T-helper 1 cell treated with Interleukin-12 subunit alpha and Interleukin-12 subunit beta and Interleukin-4 antibody, amounts not matched to agents 30 ng/mL and 1 ng/mL, for 36 hours (primary cell): ENCODE data around the gene ZNF324B. TPM values are rescaled to one million over a fixed set of nuclear protein-coding genes. Genes with fewer than 3 reads are reported as not detected.
"Not testable (repeated sequence)": the region's sequence is repeated elsewhere in the genome, so short reads cannot be mapped to it uniquely, and the experiment has no call there.

Experiments
- intact Hi-C: fragments of 100-400 bp; cut with micrococcal nuclease; formaldehyde crosslinking; loops from one replicate; pipeline ENCODE4 v1.15.1; 2024
- total RNA-seq: library from RNA; stranded (reverse); gene quantifications from 2 replicates; pipeline ENCODE4 v1.2.3, GENCODE V29; 2022

ZNF324B gene
- total RNA-seq, 1 donor from 2014 or later = 11.1 TPM

DNA sequence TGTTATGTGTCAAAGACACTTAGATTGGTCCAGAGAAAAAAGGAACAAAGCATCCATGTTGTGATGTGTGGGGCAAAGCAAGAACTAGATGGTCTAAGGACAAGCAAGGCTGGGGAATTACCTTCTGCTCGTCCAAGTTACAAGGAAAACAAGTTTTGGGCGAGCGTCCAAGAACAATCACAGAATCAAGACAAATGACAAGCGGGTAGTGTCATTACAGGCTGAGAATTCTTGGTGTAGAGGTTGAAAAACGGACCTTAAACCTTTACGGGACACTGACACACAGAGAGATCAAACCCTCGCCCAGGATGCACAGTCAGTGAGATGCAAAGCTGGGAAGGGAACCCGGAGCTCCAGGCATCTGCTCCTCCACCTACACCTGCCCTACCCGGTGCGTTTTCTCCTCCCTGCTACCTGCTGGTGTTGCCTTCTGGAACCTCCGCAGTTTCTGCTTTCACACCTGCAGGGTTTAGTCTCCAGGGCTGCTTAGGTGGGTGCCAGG is 515 bp upstream of the ZNF324B start:
- intact Hi-C loops = loop anchor here (1.0 kb wide), 15 partner anchors 11 to 705 kb away; partner anchors contain the start of genes ERVK3-1, RPS5, TRIM28 and ZBTB45

DNA sequence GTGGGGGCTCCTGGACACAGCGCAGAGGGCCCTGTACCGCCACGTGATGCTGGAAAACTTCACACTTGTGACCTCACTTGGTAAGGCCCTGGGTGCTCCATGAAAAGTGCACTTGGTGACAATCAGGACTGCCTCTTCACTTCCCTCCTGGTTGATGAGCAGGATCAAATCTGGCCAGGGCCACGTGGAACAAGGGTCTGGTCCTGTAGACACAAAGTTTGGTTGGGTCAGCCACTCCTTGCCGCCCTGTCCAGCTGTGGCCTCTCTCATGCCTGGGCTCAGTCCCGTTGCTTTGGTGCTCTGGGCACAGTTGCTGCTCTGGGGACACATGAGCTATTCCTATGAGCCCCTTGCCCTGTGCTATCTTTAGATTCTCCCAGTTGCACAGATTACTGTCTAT is 2.3 kb downstream of the ZNF324B start:
- intact Hi-C loops = no loop called here

DNA sequence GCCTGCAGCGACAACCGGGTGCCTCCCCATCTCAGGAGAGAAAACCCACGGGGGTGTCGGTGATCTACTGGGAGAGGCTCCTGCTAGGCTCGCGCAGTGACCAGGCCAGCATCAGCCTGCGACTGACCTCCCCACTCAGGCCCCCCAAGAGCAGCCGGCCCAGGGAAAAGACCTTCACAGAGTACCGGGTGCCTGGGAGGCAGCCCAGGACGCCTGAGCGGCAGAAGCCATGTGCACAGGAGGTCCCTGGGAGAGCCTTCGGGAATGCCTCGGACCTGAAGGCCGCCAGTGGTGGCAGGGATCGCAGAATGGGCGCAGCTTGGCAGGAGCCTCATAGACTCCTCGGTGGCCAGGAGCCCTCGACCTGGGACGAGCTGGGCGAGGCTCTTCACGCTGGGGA is 3.9 kb downstream of the ZNF324B start:
- intact Hi-C loops = no loop called here

DNA sequence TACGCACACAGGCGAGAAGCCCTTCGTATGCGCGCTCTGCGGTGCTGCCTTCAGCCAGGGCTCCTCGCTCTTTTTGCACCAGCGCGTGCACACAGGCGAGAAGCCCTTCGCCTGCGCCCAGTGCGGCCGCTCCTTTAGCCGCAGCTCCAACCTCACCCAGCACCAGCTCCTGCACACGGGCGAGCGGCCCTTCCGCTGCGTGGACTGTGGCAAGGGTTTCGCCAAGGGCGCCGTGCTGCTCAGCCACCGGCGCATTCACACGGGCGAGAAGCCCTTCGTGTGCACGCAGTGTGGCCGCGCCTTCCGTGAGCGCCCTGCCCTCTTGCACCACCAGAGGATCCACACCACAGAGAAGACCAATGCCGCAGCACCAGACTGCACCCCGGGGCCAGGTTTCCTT is 4.7 kb downstream of the ZNF324B start:
- intact Hi-C loops = no loop called here

DNA sequence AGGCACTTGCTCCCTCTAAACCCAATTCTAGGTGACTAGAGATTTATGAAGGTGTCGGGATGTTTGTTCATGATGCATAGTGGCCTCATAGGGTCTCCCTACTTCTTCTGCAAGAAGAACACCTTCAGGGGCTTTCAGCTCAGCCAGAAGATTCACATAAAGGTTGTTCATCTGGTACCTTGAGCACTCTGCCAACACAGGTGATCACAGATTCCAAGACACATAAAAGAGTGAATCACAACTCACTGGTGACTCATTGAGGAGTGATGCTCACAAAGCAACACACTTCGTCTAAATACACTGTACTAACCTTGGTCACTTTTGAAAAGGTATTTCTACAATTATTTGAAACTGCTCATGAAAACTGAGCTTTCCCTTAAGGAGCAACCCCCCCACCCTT is 8.6 kb downstream of the ZNF324B start:
- intact Hi-C loops = no loop called here

DNA sequence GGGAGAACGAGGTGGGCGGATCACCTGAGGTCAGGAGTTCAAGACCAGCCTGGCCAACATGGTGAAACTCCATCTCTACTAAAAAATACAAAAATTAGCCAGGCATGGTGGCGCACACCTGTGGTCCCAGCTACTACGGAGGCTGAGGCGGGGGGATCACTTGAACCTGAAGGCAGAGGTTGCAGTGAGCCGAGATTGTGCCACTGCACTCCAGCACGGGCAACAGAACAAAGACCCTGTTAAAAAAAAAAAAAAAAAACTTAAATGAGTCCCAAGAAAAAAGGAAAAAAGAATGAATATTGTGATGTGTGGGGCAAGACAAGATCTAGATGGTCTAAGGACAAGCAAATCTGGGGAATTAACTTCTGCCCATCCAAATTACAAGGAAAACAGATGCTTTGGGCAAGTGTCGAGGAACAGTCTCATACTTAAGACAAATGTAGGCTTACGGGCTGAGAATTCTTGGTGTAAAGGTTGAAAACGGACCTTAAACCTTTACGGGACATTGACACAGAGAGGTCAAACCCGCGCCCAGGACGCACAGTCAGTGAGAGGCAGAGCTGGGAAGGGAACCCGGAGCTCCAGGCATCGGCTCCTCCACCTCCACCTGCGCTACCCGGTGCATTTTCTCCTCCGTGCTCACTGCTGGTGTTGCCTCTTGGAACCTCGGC is 14.8 kb downstream of the ZNF324B start:
- intact Hi-C loops = loop anchor here (1.0 to 2.0 kb wide), 9 partner anchors 9 to 161 kb away; partner anchors contain the start of genes ERVK3-1, RPS5, ZNF132 and ZNF324B

DNA sequence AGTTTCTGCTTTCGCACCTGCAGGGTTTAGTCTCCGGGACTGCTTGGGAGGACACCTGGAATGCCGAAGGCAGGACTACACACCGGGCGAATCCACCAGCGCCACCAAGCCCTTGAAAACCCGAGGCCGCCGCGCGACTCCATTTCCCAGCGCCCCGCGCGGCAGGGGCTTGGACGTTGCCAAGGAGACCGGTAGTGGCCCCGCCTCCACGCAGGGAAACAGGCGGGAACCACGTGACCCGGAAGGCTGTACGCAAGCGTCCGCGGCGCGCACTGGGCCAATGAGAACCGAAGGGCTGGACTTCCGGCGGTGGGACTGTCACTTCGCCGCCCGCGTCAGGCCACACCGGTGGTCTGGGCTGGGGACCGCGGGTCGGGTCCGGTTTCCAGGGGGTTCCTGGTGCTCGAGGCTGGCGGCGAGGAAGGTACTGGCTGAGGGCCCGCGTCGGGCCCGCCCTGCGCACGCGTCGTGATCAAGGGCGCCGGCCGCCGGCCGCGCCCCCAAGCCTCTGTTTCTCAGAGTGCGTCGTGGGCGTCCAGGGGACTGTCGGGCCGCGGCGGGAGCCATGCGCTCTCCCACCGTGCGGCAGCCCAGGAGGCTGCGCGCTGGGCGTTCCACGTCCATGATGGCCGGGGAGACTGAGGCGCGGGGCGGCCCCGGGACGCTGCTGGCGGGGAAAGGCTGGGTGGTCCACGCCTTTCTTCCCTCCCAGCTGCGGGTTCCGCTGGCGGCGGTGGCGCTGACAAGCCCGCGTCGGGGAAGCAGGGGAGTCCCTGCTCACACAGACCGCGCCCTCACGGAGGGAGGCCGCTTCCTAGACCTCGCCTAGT is 15.6 kb downstream of the ZNF324B start, which contains the start of gene ZNF324:
ZNF324 (plus strand) TSS at position 321 of the 830 bp plus-strand sequence. CDS start 2,106 bp downstream, outside the sequence.
- intact Hi-C loops = loop anchor here (1.0 to 2.0 kb wide), 13 partner anchors 8 to 189 kb away; partner anchors contain the start of genes ERVK3-1, MZF1, RPS5 and ZNF132

DNA sequence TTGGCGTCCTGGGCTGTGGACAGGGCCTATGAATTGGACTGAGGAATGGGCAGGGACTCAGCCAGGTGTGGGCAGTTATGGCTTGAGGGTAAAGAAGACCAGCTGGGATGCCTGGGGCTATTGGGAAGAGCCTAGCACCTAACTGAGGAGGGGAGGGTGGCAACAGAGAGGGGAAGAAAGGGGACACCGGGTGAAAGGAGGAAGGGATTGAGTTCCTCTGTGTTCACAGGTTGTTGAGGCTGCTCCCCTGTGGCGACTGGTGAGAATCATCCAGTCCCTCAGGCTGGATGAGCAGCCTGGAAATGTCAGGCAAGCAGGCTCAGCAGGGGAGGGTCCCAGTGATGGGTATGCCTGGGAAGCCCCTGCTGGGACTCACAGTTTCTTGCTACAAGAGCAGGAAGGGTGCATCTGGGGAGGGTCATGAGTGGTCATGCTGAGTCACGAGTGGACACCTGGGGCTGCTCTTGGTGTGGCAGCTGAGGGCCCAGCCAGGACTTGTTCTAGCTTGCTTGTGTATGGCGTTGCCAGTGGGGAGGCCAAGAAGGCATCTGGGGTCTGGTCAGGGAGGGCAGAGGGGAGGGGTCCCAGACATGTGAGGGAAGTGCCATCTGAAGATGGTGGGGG is 16.9 kb downstream of the ZNF324B start:
- intact Hi-C loops = no loop called here

DNA sequence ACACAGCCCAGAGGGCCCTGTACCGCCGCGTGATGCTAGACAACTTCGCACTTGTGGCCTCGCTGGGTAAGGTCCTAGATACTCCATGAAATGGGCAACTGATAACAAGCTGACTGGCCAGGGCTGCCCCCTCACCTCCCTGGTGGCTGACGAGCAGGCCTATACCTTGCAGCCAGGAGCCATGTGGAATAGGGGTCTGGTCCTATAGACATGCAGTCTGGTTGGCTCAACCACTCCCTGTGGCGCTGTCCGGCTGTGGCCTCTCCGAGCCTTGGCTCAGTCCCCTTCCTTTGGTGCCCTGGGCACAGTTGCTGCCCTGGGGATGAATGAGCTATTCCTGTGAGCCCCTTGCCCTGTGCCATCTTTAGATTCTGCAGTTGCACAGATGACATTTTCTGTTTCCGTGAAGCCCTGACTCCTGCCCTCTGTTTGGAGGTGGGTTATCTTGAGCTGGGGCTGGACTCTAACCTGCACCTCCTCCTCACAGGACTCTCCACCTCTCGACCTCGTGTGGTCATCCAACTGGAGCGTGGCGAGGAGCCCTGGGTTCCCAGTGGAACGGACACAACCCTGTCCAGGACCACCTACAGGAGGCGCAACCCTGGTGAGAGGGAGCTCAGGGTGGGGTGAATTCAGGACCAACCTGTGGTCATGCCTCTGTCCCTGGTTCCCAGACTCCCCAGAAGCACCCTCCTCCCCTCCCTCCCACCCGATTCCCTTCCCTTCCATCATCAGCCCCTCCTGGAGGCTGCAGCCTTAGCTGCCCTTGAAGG is 18.0 kb downstream of the ZNF324B start:
- intact Hi-C loops = no loop called here

DNA sequence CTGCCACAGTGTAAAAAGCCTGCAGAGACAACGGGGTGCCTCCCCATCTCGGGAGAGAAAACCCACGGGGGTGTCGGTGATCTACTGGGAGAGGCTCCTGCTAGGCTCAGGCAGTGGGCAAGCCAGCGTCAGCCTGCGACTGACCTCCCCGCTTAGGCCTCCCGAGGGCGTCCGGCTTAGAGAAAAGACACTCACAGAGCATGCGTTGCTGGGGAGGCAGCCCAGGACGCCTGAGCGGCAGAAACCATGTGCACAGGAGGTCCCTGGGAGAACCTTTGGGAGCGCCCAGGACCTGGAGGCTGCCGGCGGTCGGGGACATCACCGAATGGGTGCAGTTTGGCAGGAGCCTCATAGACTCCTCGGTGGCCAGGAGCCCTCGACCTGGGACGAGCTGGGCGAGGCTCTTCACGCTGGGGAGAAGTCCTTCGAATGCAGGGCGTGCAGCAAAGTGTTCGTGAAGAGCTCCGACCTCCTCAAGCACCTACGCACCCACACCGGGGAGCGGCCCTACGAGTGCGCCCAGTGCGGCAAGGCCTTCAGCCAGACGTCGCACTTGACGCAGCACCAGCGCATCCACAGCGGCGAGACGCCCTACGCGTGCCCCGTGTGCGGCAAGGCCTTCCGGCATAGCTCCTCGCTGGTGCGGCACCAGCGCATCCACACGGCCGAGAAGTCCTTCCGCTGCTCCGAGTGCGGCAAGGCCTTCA is 19.6 kb downstream of the ZNF324B start:
- intact Hi-C loops = not testable (repeated sequence)

DNA sequence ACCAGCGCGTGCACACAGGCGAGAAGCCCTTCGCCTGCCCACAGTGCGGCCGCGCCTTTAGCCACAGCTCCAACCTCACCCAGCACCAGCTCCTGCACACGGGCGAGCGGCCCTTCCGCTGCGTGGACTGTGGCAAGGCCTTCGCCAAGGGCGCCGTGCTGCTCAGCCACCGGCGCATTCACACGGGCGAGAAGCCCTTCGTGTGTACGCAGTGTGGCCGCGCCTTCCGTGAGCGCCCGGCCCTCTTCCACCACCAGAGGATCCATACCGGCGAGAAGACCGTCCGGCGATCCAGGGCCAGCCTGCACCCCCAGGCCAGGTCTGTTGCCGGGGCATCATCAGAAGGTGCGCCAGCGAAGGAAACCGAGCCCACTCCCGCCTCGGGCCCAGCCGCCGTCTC is 20.3 kb downstream of the ZNF324B start:
- intact Hi-C loops = no loop called here

DNA sequence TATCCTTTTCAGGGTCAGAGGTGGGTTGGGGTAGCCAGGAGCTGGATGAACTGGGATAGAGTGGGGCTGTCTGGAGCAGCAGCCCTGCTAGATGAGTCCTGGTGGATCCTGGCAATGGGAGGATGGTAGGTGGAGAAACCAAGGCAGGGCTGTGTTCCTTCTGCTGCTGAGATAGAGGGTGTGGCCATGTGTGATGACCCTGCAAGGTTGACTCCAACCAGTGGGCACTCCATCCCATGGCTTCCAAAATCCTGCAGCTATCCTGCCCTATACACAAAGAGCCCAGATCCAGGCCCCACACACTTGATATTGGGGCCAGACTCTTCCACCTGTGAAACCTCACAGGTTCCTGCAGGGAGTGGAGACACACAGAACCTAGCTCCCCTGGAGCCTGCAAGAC is 22.4 kb downstream of the ZNF324B start:
- intact Hi-C loops = no loop called here

DNA sequence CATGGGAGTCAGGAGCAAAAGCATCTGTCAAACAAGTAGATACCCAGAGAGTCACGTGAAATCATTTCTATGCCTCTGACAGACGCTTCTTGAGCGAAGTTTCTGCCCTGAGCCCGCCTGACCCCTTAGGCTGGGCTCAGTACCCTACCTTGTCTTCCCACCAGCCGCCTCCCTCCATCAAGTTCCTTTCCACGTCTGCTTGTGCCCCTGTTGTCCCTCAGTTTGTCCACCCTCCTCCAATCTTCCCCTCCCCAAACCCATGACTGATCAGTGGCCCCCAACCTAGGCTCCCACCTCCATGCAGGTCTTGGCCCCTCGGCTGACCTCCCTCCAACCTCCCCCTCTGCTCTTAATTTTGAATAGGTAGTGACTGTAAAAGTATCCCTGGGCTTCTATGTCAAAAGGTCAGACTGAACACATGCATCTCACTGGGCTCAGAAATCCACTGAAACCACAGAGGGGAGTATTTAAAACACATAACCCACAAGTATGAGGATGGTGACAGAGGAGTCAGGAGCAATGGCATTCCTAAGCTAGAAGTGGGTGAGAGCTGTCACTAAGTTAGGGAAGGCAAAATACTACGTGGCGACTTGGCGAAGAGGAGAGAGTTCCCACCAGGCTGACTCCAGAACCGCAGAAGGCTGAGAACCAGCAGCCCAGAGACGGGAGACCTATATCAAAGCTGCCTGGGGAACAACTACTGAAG is 23.0 kb downstream of the ZNF324B start:
- intact Hi-C loops = no loop called here

DNA sequence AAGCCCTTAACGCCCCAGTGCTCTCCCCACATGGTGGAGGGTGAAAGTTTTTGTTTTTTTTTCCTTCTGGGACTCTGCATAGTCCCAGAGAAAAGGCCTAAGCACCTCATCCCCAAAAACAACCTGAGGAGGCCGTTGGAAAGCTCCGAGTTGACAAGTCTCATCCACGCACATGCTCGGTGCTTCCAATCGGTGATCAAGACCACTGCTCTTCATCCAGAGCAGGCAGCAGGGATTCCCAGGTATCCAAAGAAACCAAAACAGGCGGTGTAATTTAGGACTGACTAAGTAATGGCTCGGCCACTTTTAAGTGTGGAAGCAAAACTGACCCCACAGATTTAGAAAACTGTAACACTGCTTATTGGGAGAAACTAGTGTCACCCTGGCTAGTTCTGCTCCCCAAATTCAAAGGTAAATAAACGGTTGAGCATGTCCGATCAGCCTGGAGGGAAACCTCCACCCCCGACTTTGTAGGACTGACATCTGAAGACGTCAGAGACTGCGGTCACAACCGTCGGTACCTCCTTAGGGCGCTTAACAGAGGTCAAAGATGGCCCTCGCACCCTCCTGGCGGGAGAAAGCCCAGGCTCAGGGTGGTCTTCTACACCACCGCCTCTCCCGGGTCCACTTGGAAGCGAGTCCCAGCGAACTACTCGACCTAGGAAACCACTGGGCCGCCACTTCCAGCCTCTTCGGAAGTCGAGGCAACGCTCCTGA is 23.7 kb downstream of the ZNF324B start:
- intact Hi-C loops = loop anchor here (1.0 kb wide), 10 partner anchors 9 to 197 kb away; partner anchors contain the start of genes MZF1, RPS5, ZNF132 and ZNF324B

DNA sequence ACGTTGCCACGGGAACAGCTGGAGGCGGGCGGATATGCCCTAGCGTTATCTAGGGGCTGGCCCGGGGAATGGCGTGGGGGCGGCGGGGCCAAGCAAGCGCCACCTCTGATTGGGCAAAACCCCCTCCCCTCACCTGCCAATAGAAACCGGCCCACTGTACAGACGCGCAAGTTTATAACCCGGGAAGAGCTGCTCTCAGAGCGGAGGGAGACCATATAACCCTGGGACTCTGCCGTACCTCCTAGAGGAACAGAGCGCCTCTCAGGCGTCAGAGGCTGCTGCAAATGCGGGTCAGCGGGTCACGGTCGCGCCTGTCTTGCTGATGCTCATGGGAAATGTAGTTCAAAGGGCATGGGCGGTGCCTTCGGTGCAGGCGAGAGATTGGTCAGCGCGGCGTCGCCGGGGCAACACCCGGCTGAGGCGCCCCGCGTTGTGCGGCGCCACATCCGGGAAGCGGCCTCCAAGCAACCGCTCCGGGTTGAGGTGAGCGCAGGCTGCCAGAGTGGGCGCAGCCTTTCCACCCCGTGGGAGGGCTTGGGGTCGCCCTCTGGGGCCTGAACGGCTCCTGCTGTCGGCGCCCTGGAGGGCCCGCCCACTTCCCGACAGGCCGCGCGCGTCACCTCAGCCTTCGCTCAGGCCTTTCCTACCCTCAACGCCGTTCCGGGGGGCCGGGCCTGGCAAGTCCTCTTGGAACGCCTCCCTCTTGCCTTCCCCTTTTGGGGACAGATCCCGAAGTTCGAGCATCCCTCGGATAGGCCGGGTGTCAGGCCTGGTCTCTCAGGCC is 24.5 kb downstream of the ZNF324B start, which contains the start of gene ZNF446:
ZNF446 (plus strand) TSS at position 639 of the 784 bp plus-strand sequence. CDS start 867 bp downstream, outside the sequence.
- intact Hi-C loops = loop anchor here (1.0 to 2.0 kb wide), 17 partner anchors 10 to 248 kb away; partner anchors contain the start of genes CHMP2A, ERVK3-1, MZF1 and RPS5

DNA sequence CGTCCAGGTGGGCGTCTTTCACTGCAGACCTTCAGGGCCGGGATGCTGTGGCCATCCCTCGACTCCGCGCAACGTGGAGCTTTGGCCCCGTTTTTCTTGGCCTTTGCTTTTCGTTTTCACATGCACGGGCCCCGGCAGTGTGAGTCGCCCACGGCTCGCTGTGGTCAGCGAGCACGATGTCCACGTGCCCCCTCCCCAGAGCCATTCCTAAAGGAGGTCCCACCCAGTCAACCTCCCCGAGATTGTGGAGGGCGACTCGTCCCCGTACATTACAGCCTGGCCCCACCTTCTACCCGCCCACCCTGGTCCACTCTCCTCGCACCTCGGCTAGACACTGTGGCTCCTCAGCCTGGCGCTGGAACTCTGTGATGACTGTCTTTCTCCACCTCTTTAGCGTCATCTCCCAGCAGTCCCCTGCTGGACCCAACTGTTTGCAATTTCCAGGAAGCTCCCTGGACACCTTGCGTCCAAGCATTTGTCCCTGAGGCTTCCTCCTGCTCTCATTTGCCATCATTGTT is 25.1 kb downstream of the ZNF324B start:
- intact Hi-C loops = loop anchor here (1.0 to 2.0 kb wide), 7 partner anchors 23 to 248 kb away; partner anchors contain the start of genes CHMP2A, ERVK3-1, TRIM28 and ZBTB45

DNA sequence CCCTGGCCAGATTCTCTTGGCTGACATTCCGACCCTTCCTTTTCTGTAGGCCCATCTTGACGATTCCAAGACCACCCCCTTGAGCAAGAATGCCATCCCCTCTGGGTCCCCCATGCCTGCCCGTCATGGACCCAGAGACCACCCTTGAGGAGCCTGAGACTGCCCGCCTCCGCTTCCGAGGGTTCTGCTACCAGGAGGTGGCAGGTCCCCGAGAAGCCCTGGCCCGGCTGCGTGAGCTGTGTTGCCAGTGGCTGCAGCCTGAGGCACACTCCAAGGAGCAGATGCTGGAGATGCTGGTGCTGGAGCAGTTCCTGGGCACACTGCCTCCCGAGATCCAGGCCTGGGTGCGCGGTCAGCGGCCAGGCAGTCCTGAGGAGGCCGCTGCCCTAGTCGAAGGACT is 25.7 kb downstream of the ZNF324B start:
- intact Hi-C loops = loop anchor here (2.0 kb wide), 1 partner anchor 172 kb away; the partner anchor contains the start of gene ERVK3-1
